Embryonic facial prominence (tissue), 1 donor: ENCODE measurements around the gene INPP5A.
A peak's percentile ranks its signal among the peaks of the same experiment; 100 is the strongest.

Experiments
- DNase-seq: peaks from one replicate; pipeline ENCODE4 v3.0.0-alpha.2; 2016; ENCODE audit errors: extremely low spot score

Gene INPP5A

DNA sequence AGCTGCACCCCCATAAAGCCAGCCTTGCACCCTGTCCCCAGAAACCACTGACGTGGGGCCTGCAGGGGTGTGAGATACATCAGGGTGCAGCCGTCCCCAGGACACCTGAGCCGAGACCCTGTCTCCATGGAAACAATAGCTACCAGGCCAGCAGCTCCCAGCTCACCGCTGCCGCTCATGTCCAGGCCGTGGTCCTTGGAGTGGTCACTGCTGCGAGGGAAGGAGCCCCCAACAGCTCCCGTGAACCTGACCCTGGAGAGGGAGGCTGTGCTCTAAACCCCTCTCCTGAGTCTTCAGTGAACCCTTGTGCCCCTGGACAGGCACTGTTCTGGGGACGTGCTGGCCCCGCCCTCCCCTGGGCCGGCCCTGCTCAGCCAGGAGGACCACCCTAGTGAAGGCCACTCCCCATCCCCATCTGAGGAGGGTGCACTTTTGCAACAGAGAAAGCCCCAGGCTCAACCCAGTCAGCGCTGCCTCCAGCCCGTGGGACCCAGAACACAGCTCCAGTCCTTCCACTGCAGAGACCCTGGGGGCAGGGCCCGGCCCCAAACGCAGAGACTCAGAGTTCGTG lies 19.6 kb upstream of the INPP5A start:
- DNase-seq, result no peak

DNA sequence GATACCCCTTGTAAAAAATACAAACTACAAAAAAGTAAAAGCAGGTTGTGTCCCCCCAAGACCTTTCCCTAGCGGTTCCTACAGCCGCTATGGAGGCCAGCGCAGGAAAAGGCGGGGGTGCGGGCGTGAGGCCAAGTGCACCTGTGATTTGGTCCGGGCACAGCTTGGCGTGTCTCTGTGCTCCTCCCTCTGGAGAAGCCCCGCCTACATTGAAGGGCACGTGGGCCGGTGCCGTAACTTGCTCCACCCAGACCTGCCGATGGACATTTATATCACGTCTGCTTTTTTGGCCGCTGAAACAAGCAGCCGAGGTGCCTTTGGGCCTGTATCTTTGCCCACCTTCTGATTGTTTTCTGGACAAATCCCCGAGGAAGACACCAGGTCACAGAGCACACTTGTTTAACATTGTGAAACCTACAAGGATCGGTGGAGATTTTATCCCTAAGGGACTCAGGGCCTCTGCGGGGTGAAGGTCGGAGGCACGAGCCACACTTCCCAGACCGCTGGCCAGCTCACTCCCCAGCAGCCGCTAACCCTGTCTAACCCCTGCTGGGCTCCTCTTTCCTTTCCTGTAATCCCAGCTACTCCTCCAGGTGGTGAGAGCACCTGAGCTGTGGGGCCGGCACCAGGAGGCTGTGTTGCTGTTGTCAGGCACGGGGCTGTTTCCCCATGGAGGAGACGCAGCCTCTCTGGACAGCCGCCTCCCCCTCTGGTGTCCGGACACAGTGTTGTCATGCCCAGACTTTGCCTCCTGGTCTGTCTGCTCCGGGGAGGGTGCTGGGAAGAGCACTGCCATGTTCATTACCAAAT lies 18.8 kb upstream of the INPP5A start:
- DNase-seq, result no peak

DNA sequence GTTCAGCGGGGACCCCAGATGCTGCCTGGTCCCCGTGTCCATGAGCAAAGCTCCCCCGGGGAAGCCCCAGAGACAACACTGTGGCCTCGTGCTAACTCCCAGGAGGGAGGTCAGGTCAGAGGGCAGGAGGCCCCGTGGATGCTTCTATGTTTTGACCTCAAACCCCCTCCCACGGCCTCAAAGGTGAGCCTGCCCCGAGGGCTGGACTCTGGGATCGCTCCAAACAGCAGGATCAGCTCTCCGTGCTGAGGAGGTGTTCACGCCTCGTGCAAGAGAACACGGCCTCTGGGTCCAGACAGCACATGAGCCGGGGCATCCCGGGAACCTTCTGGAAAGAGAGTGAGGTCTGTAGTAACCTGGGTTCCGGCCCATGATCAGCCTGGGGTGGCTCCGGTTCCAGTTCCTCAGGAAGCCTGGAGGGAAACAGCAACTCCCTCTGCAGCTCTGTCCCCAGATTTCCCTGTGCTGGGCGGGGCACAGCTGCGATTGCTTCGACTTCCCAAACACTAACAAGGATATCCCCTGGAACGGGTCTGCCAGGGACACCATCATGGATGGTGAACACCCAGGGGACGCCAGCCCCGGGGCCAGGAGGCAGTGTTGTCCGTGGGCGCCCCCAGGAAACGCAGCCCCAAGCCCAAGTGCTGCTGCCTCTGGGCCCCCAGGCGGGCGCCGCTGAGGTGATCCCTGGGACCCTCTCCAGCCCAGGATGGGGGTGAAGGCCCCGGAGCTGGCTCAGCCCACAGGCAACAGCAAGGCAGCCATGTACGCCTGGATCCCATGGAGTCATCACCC lies 18.0 kb upstream of the INPP5A start:
- no peak for DNase-seq

DNA sequence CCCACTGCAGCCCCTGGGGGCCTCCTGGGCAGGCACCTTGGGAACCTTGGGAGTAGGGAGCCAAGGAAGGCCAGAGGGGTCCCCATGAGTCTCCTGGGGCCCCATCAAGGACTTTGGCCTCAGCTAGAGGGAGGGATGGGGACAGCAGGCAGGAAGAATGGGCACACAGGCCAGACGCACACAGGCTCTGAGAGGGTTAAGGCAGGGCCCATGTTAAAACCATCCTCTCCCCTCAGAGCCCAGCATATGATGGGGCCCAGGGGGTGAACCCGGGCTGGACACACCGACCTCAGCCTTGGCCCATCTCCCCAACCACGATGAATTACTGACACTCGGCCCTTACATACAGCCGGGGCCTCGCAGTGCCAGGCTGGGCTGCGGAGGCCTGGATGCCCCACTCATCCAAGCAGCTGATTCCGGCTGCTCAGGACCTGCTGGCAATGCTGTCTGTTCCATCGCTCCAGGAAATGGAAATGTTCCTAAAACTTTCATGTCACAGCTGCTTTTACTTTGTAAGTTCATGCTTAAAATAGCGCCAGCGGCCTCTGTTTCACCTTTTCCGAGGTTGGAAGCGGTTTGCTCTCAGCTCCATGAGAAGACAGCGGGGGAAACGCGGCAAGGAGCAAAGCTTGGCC lies 17.3 kb upstream of the INPP5A start:
- DNase-seq, result peak; percentile 79

DNA sequence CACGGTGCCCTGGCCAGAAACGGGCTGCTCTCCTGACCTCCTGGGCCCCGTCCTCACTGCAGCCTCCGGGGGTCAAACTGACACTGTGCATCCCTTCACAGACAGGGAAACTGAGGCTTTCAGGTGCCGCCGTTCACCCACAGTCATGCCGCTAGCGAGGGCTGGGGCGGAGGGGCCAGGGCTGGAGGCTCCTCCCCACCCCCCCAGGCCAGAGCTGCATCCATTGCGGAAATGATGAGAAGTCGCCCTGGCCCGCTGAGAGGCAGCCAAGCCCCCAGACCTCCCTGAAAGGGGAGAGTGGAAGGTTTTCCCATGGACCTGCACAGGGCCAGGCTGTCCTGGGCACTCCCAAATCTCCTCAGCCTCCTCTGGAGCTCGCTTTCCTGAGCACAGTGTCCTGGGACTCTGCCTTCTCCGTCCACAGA lies 16.5 kb upstream of the INPP5A start:
- no peak for DNase-seq

DNA sequence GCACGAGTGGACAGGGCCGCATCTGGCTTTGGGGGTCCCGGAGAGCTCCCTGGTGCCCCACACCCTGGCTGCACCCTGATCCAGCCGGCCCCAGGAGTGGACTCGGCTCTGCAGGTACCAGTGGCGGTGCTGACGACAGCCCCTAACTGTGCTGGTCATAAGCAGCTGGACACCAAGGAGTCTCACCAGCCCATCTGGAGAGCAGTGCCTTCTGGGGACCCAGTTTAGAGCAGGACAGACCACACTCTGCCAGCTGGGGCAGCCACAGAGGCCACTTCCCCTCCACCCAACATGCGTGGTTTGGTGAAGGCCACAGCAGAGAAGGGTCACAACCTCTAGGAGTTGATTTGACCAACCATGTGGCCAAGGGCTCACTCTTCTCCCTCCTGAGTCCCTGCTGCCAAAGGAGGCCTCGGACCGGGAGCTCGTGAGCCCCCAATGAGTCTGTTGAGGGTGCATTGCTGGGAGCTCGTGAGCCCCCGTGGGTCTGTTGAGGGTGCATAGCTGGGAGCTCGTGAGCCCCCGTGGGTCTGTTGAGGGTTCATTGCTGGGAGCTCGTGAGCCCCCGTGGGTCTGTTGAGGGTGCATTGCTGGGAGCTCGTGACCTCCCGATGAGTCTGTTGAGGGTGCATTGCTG lies 16.0 kb upstream of the INPP5A start:
- no peak for DNase-seq

DNA sequence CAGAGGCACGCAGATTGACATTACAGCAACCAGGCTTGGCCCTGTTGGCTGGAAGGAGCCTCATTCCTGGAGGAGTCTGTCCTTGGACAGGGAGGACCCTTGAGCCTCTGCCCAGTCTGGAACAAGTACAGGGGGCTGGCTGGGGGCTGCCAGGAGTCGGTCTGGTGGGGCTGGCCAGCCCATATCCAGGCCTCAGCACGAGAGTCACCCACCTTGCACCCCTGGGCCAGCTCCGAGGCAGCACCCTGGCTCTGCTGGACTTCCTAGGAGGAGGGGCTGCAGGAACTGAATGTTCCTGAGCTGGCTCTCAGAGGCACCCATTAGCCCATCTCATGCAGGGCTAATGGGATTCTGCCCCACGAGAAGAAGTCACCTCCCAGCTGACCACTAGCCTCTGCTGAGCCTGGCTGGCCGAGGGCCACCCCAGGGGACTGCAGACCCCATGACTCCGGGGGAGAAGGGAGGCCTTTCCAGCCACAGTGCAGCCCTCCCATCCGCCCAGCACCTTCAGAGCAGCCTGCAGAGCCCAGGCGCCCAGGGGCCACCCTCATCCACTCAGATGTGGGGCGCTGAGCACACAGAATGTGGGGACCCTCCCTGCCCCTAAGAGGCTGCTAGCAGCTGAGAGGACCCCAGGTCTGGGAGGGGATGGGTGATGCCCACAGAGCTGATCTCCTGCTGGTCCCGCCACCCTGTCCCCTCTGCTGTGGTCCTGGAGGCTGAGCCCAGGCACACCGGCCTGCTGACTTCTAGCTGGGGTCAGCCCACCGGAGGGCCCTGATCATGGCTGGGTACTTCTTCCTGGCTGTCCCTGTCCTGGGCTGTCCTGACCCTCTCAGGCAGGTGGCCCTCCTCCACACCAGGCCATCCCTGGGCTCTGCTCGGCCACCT lies 14.8 kb upstream of the INPP5A start:
- no peak for DNase-seq

DNA sequence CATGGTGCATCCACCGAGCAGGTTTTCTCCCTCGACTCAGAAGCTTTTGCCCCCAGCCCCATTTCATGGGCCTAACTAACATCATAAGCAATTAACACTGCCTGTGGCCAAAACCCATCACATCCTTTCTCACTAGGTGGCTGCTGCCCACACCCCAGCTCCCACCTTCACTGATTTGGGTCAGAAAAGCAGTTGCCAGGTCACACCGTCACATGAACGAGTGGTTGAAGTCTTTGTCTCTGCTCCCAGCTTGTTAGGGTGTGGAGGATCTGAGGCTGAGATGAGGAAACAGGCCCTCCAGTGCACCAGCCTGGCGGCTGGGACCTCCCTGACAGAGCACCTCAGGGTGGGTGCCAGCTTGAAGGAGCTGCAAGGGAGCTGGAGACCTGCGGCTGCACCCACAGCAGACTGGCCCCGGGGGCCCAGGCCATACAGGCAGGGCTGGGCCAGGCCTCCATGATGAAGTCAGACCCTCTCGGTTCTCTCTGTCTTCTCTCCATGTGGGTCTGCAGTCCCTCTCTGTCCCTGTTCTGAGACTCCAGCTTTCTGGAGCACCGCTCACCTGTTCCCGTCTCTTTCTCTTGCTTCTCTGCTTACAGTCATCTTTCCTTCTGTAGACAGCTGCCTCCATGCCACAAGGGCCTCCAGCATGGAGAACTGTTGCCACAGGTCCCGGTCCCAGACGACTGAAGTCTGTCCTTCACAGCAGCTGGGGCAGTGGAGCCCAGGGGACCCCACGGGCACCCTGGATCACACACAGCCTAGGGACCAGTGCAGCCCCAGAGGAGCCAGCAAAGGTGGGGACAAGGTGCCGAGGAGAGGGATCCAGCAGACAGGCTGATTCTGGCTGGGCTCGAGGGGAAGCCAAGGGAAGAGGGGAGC lies 13.8 kb upstream of the INPP5A start:
- no peak for DNase-seq

DNA sequence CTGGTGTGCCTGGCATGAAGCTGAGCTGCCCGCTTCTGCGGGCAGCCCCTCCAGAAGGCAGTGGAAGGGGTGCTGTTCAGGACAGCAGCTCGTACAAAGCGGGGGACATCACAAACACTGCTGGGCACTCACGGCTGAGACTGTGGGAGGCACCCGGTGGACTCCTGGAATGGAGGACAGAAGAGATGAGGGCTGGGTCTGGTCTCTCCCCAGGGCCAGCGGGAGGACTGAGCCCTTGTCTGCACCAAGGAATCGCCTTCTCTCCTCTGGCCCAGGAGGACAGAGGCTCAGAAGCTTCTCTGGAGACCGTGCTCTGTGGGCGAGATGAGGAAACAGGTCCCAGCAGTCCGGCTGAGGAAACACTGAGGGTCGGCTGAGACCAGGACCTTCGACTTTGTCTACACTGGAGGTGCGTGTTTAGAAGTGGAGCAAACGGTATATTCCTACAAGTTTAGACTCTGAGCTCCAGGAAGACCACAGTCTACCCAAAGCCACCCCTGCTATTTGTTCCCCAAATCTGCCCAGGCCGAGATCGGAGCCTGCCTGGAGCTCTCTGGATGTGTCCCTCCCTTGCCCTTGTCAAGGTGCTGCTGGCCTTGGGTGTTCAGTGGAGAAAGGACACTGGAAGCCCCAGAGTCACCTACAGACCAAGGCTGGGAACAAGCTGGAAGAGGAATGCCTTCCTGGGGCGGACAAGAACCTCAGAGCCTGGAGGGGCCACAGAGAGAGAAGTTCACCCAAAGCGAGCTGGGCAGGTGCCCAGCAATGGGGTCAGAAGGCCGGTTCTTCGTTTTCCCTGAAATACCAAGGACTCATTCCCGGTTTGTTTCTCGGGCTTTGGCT lies 12.9 kb upstream of the INPP5A start:
- no peak for DNase-seq

DNA sequence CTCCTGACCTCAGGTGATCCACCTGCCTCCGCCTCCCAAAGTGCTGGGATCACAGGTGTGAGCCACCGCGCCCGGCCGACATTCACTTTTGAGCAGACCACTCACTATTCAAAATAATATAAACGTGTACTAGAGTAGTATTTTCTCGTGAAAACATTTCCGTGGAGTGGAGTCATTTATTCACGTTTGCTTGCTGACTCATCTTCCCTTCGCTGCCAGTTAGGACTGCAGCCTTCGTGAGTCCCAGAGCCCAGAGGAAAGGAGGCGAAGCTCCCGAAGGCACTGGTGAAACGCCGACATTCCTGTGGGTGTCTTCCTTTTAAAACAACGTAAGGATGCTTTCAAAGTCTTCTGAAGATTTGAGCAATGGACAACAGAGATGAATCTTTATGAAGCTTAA lies 10.9 kb upstream of the INPP5A start:
- no peak for DNase-seq

DNA sequence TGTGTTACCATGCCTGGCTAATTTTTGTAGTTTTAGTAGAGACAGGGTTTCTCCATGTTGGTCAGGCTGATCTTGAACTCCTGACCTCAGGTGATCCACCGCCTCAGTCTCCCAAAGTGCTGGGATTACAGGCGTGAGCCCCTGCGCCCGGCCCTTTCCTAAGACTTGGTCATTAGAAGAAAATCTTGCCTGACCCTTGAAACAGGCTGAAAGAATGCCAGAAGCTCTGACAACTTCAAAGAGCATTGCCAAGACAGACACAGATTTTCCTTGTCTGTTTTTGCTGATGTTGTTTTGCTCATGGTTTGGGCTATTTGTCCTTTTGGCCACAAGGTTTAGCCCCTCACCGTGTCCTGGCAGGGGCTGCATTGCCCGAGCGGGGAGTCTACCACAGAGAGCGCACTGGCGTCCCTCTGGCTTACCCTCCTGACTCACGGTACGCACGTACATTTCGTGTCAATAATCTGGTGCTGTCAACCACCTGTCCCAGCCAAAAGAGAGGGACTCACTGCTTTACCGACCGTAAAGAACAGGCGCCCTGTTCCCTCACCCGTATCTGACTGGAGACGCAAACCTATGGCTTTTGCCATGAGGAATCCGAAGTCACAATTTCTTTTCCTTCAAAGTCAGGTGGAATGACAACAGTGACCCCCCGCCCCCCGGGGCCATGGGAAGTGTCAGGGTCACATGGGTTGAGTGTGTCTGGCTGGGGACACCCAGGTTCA lies 10.1 kb upstream of the INPP5A start:
- no peak for DNase-seq

DNA sequence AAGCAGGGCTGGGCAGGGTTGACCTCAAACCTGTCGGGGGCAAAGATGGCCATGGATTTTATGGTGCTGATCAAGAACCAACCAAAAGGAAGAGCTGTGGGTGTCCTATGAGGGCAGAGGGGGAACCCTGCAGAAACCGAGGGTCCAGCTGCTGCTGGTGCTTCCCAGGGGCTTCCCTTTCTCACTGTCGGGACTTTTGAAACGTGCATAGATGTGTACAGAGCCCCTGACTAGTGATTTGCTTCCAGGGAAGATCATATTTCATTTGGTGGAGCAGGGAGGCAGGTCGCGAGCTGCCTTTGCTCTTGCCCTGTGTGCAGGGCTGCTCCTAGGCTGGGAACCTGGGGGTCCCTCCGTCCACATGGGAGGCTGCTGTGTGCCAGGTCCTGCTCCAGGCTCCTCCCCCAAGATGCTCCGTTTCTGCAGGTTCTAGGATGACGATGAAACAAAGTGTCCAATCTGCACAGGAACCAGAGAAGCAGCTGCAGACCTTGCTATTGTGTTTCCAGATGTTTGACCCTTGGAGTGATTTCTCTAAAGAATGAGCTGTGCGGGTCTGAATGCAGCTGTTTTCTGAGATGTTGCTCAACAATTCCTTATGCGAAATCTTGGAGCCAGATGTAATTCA lies 9.4 kb upstream of the INPP5A start:
- no peak for DNase-seq

DNA sequence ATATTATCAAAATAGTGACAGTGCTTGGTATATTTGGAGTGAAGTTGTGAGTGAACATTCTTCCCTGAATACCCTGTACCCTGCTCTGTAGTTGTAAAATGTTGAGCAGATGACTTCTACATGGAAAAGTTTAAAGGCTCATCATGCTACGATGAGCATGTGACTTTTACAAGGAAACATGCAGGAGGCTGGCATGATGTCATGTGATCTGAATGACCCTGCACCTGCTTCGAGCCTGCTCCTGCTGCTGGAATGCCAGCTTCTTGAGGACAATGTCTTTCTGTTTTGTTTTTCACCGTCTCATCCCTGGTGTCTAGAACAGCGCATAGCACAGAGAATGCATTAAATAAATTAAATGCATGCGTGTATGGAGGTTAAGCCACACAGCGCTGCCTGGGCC lies 5.4 kb upstream of the INPP5A start:
- no peak for DNase-seq

DNA sequence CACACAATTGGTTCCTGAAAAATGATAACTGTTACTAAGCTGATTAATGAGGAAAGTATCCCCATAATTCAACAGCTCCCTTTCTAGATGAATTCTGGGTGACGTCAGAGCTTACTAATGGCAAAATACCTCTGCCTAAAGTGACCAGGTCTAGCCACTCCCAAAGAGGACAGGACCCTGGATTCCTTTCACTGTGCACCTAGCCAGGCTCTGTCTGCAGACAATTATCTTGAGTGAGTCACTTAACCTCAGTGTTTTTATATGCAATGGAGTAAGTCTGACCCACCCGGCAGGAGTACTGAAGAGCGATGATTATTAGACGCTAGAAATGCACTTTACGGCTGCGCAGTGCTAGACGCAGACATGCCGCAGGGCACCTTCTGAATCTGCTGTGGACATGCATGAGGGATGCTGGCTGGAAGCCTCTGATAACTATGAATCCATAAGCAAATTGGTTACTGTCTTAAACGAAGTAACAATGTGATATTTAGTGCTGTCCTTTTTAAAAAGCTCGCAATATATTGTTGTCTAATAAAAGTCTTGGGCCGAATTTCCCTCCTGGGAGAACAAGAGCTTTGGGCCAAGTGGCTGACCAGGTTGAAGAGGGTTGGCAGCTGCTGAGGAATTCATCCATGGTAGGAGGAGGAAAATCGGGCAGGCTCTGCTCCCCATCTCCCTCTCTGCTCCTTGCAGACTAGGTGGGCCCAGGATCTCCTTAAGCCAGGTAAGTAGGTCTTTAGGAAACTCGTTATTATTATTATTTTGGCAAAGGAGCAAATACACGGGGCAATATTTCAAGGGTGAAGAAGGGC lies 4.6 kb upstream of the INPP5A start:
- DNase-seq, result no peak

DNA sequence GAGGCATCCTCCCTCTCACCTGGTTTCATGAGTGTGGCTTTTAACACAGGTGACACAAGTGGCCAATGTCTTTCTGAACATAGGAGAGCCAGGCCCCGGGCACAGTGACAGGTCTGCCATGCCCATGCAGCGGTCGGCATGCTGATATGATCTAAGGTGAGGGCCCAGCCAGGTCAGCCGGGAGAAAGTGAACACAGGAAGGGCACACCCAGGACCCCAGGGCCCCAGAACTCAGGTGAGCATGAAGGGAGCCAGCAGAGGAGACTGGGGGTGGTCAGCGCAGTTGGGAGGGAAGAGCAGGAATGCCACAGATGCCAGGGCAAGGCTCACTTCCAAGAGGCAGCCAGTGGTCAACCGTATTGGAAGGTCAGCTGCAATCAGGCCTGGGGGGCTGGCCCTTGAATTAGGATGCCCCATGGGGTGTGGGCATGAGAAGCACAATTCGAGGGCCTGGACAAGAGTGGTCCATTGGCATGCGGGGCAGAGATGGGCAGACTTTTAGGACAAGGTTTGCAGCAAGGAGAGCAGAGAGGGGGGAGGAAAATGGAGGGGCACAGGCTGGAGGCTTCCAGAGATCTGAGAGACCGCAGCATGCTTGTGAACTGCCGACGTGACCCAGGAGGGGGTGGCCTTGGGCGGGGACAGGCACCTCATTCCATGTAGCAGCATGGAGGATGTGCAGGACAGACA lies 3.9 kb upstream of the INPP5A start:
- no peak for DNase-seq

DNA sequence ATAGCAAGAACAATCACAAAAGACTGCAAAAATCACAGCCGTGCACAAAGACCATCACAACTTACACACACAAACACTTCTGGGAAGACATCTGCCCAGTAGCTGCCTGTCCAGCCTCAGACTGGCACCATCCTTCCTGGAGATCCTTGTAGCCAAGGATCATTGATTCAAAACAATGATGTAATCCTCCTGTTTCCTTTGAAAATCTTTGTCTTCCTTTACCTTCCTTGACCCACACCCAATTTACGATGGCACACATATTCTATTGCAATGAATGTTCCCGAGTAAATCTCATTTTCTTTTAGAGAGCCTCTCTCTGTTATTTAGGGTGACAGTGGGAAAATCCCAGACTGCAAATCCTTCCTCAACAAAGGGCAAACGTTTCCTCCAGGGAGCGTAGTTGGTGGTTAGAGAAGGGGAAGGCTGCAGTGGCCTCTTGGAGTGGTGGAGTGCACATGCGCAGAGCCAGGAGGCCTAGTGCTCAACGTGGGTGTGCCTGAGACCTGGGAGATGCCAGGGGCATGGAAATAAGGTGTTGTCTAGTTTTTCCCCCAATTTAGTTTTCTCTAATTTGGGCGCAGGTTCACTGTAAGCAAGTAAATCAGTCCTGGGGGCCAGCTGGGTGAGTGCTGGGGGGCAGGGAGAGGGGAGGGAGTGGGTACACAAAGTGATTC lies 3.1 kb upstream of the INPP5A start:
- no peak for DNase-seq
